ENCODE results near the gene SETBP1.

SETBP1 gene

GRCh38 chr18:44759925-44760342 lies 79.2 kb downstream of the SETBP1 start:
- no peak for DNase-seq (ENCODE audit: low spot score)

GRCh38 chr18:44761812-44762211 lies 81.1 kb downstream of the SETBP1 start:
- no peak for DNase-seq (ENCODE audit: low spot score)

GRCh38 chr18:44763327-44763726 lies 82.6 kb downstream of the SETBP1 start:
- DNase-seq (ENCODE audit: low spot score): no peak

- no peak for DNase-seq (ENCODE audit: low spot score)
Measured at GRCh38 chr18:44764863-44765262, 84.2 kb downstream of the SETBP1 start.

GRCh38 chr18:44765456-44765855 lies 84.8 kb downstream of the SETBP1 start:
- DNase-seq (ENCODE audit: low spot score): no peak

GRCh38 chr18:44766450-44766849 lies 85.8 kb downstream of the SETBP1 start:
- DNase-seq (ENCODE audit: low spot score): no peak

GRCh38 chr18:44767807-44768206 lies 87.1 kb downstream of the SETBP1 start:
- DNase-seq (ENCODE audit: low spot score): no peak

GRCh38 chr18:44770641-44771040 lies 90.0 kb downstream of the SETBP1 start:
- no peak for DNase-seq (ENCODE audit: low spot score)

- DNase-seq (ENCODE audit: low spot score): no peak
Measured at GRCh38 chr18:44771572-44771955, 90.9 kb downstream of the SETBP1 start.

GRCh38 chr18:44771956-44772917 lies 91.5 kb downstream of the SETBP1 start:
- DNase-seq (ENCODE audit: low spot score): peak; percentile 12

GRCh38 chr18:44773640-44774155 lies 93.0 kb downstream of the SETBP1 start:
- no peak for DNase-seq (ENCODE audit: low spot score)

- DNase-seq (ENCODE audit: low spot score): no peak
Measured at GRCh38 chr18:44774191-44774590, 93.5 kb downstream of the SETBP1 start.

GRCh38 chr18:44777457-44778192 lies 96.9 kb downstream of the SETBP1 start:
- no peak for DNase-seq (ENCODE audit: low spot score)

- no peak for DNase-seq (ENCODE audit: low spot score)
Measured at GRCh38 chr18:44778788-44779187, 98.1 kb downstream of the SETBP1 start.

GRCh38 chr18:44779753-44780292 lies 99.1 kb downstream of the SETBP1 start:
- DNase-seq (ENCODE audit: low spot score): no peak

GRCh38 chr18:44781886-44782285 lies 101.2 kb downstream of the SETBP1 start:
- DNase-seq (ENCODE audit: low spot score): peak; percentile 82

- no peak for DNase-seq (ENCODE audit: low spot score)
Measured at GRCh38 chr18:44782617-44783016, 101.9 kb downstream of the SETBP1 start.

- DNase-seq (ENCODE audit: low spot score): no peak
Measured at GRCh38 chr18:44783371-44783770, 102.7 kb downstream of the SETBP1 start.

- no peak for DNase-seq (ENCODE audit: low spot score)
Measured at GRCh38 chr18:44786257-44786656, 105.6 kb downstream of the SETBP1 start.

GRCh38 chr18:44786688-44787087 lies 106.0 kb downstream of the SETBP1 start:
- DNase-seq (ENCODE audit: low spot score): no peak

- DNase-seq (ENCODE audit: low spot score): no peak
Measured at GRCh38 chr18:44788334-44788733, 107.6 kb downstream of the SETBP1 start.

- DNase-seq (ENCODE audit: low spot score): peak; percentile 61
Measured at GRCh38 chr18:44789710-44790109, 109.0 kb downstream of the SETBP1 start.

GRCh38 chr18:44790860-44791259 lies 110.2 kb downstream of the SETBP1 start:
- no peak for DNase-seq (ENCODE audit: low spot score)
